ENCODE results near the gene TPST2. TPM values are rescaled to one million over a fixed set of nuclear protein-coding genes. Genes with fewer than 3 reads are reported as not detected.

The TPST2 gene
- total and polyA plus RNA-seq, 10 of the 15 experiments (the other 5 are each of a cell fraction or from before 2014, with no cell fraction given), result 6.3 to 33.7 (median 28.4) TPM

DNA sequence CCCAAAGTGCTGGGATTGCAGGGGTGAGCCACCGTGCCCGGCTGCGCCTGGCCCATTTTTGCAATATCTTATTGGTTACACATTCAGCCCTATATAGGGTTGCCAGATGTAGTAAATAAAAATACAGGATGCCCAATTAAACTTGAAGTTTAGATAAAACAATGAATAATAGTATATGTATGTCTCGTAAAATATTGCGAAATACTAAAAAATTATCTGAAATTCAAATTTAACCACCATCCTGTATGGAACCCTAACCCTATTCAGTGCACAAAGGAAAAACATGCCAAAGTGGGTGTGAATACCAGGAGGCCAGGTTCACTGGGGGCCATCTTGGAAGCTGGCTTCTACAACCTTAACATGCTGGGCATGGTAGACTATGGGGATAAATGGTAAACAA is 72.5 kb downstream of the TPST2 start:
- POLR2A ChIA-PET, result interaction anchor here (1.3 kb wide), 1 partner anchor 9 kb away, joined by 5 read pairs; no protein-coding TSS in a partner anchor
- SMC1A ChIA-PET (ENCODE audit: uncharacterized antibody, unreplicated experiment), result interaction anchor here (0.7 to 1.7 kb wide), 3 partner anchors 14 to 126 kb away, joined by 3 to 4 read pairs (median 4); no protein-coding TSS in a partner anchor
- intact Hi-C loops (cut with micrococcal nuclease; ENCODE audit: unreplicated experiment), result no loop called here
- CTCF ChIA-PET, result interaction anchor here (1.2 kb wide), 1 partner anchor 150 kb away, joined by 3 read pairs; no protein-coding TSS in a partner anchor
- Histone ChIP-seq H2AFZ (ENCODE audit: control insufficient read depth, low read depth, low read length) (no peak overlapping the region), H3K79me2 (ENCODE audit: control insufficient read depth, insufficient read depth, low read length) (peaks cover 11% of the 10 kb centered on the region), H3K9me3 (replicated peaks; ENCODE audit: control insufficient read depth, insufficient read depth, low read length) (no peaks in the 10 kb centered on the region), H3K4me1 (ENCODE audit: control insufficient read depth, insufficient read depth, low read length) (no peaks in the 10 kb centered on the region), H3K27ac (ENCODE audit: control insufficient read depth, insufficient read depth) (no peak overlapping the region), H4K20me1 (ENCODE audit: control insufficient read depth, insufficient read depth) (no peaks in the 10 kb centered on the region), H3K27me3 (replicated peaks in 1 of 2; ENCODE audit: control insufficient read depth in 2 of 2, insufficient read depth in 2 of 2, low read length in 1 of 2) (no peaks in the 10 kb centered on the region), H3K4me2 (ENCODE audit: control insufficient read depth, insufficient read depth) (no peak overlapping the region), H3K9ac (ENCODE audit: control insufficient read depth, insufficient read depth, low read length) (no peak overlapping the region), H3K36me3 (ENCODE audit: control insufficient read depth in 2 of 2, insufficient read depth in 2 of 2, low read length in 1 of 2) (no peaks in the 10 kb centered on the region), H3K4me3 (no peak overlapping the region)
- TF ChIP-seq, protein P1, sequence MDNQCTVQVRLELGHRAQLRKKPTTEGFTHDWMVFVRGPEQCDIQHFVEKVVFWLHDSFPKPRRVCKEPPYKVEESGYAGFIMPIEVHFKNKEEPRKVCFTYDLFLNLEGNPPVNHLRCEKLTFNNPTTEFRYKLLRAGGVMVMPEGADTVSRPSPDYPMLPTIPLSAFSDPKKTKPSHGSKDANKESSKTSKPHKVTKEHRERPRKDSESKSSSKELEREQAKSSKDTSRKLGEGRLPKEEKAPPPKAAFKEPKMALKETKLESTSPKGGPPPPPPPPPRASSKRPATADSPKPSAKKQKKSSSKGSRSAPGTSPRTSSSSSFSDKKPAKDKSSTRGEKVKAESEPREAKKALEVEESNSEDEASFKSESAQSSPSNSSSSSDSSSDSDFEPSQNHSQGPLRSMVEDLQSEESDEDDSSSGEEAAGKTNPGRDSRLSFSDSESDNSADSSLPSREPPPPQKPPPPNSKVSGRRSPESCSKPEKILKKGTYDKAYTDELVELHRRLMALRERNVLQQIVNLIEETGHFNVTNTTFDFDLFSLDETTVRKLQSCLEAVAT (IDR thresholded peaks at IDR 0.05), result no peak
- TF ChIP-seq PML (IDR thresholded peaks at IDR 0.05; ENCODE audit: low read length) (no peak), BRCA1 (IDR thresholded peaks at IDR 0.05; ENCODE audit: low read depth, low read length) (no peak), SPI1 (IDR thresholded peaks at IDR 0.05; ENCODE audit: borderline replicate concordance, insufficient read depth, low read depth, low read length) (no peak), ZNF274 (IDR thresholded peaks at IDR 0.05; ENCODE audit: insufficient read depth, insufficient read length) (no peak), CBFB (IDR thresholded peaks at IDR 0.05; ENCODE audit: low read depth) (no peak), POLR2AphosphoS2 (IDR thresholded peaks at IDR 0.05; ENCODE audit: low read depth, low read length) (no peak), KLF5 (IDR thresholded peaks at IDR 0.05; ENCODE audit: partially characterized antibody) (no peak), HCFC1 (IDR thresholded peaks at IDR 0.05; ENCODE audit: low read length) (no peak), YBX1 (IDR thresholded peaks at IDR 0.05) (no peak), WRNIP1 (IDR thresholded peaks at IDR 0.05; ENCODE audit: borderline replicate concordance, low read depth, low read length) (no peak)
- TF ChIP-seq, protein P2, sequence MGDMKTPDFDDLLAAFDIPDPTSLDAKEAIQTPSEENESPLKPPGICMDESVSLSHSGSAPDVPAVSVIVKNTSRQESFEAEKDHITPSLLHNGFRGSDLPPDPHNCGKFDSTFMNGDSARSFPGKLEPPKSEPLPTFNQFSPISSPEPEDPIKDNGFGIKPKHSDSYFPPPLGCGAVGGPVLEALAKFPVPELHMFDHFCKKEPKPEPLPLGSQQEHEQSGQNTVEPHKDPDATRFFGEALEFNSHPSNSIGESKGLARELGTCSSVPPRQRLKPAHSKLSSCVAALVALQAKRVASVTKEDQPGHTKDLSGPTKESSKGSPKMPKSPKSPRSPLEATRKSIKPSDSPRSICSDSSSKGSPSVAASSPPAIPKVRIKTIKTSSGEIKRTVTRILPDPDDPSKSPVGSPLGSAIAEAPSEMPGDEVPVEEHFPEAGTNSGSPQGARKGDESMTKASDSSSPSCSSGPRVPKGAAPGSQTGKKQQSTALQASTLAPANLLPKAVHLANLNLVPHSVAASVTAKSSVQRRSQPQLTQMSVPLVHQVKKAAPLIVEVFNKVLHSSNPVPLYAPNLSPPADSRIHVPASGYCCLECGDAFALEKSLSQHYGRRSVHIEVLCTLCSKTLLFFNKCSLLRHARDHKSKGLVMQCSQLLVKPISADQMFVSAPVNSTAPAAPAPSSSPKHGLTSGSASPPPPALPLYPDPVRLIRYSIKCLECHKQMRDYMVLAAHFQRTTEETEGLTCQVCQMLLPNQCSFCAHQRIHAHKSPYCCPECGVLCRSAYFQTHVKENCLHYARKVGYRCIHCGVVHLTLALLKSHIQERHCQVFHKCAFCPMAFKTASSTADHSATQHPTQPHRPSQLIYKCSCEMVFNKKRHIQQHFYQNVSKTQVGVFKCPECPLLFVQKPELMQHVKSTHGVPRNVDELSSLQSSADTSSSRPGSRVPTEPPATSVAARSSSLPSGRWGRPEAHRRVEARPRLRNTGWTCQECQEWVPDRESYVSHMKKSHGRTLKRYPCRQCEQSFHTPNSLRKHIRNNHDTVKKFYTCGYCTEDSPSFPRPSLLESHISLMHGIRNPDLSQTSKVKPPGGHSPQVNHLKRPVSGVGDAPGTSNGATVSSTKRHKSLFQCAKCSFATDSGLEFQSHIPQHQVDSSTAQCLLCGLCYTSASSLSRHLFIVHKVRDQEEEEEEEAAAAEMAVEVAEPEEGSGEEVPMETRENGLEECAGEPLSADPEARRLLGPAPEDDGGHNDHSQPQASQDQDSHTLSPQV (IDR thresholded peaks at IDR 0.05), result no peak
- DNase-seq (ENCODE audit: low read depth, low spot score), result no peak
- in situ Hi-C loops (cut with MboI), result no loop called here
- WGBS (ENCODE audit: insufficient coverage, insufficient replicate concordance, low lambda C conversion rate, missing lambda C conversion rate), result 98% methylated on average over 5 of the region's 5 CpGs
- no TSS peak for BruUV-seq (replicated peaks)
- no peak for FAIRE-seq
- RAD21 ChIA-PET (ENCODE audit: unreplicated experiment), result interaction anchor here (0.6 kb wide), 1 partner anchor 124 kb away, joined by 3 read pairs; no protein-coding TSS in a partner anchor
- no peak for ATAC-seq
